Upper lobe of left lung (tissue), 4 donors: Measurements from ENCODE around the gene ADM.

Experiments used
- CTCF ChIP-seq, 6 experiments: fragments of 450-650 bp in 4 of 6; fragments of 200-600 bp in 2 of 6; sonication (generic) in 2 of 6; IDR thresholded peaks; one replicate each; pipeline ENCODE4 v1.5.1; 2016 to 2019; ENCODE audit warnings: antibody characterized with exemption in 6 of 6
- POLR2A ChIP-seq, 4 donors: fragments of 450-650 bp; IDR thresholded peaks; one replicate each; pipeline ENCODE4 v1.5.1; 2016 to 2017; ENCODE audit warnings: antibody characterized with exemption in 4 of 4, mild to moderate bottlenecking in 2 of 4
- POLR2AphosphoS5 ChIP-seq, 2 donors: sonication (generic); formaldehyde crosslinking; IDR thresholded peaks; one replicate each; pipeline ENCODE4 v1.5.1; 2017; ENCODE audit warnings: antibody characterized with exemption in 2 of 2

GRCh38 chr11:10350334-10350733 is 45.5 kb downstream of the ADM start:
- TF ChIP-seq CTCF (IDR thresholded peaks at IDR 0.05) (no peak), POLR2AphosphoS5 (IDR thresholded peaks at IDR 0.05) (no peak), POLR2A (IDR thresholded peaks at IDR 0.05) (no peak)
